Loucy (cell line): ENCODE results near the gene PMEL.
A peak's percentile ranks its signal among the peaks of the same experiment; 100 is the strongest.

Experiments
- H2AFZ ChIP-seq: fragments of 200-600 bp; sonication (generic); 2 replicates; pipeline ENCODE4 v1.6.0; 2016; ENCODE audit warnings: antibody characterized with exemption, mild to moderate bottlenecking, low read length, moderate library complexity
- H3F3A ChIP-seq: fragments of 200-600 bp; 2 replicates; pipeline ENCODE4 v1.6.0; 2016; ENCODE audit warnings: antibody characterized with exemption, low read depth, mild to moderate bottlenecking
- H3K27me3 ChIP-seq: fragments of 200-600 bp; sonication (generic); 2 replicates; pipeline ENCODE4 v1.6.1; 2014; ENCODE audit warnings: low read length, mild to moderate bottlenecking; ENCODE audit not compliant: insufficient read depth, poor library complexity, severe bottlenecking
- H3K36me3 ChIP-seq: fragments of 200-600 bp; sonication (generic); 2 replicates; pipeline ENCODE4 v1.6.1; 2016; ENCODE audit warnings: low read length; ENCODE audit not compliant: insufficient read depth
- H3K4me1 ChIP-seq: fragments of 200-600 bp; sonication (generic); 2 replicates; pipeline ENCODE4 v1.5.1; 2014; ENCODE audit warnings: low read length, mild to moderate bottlenecking; ENCODE audit not compliant: insufficient read depth, poor library complexity, severe bottlenecking
- H3K4me2 ChIP-seq: fragments of 200-600 bp; sonication (generic); 2 replicates; pipeline ENCODE4 v1.6.0; 2014; ENCODE audit warnings: antibody characterized with exemption, low read length, low read depth, mild to moderate bottlenecking; ENCODE audit not compliant: poor library complexity, severe bottlenecking
- H3K4me3 ChIP-seq: fragments of 200-600 bp; sonication (generic); 2 replicates; pipeline ENCODE4 v1.5.1; 2014; ENCODE audit warnings: low read length, mild to moderate bottlenecking, mixed read lengths; ENCODE audit not compliant: poor library complexity, severe bottlenecking
- H3K79me2 ChIP-seq: fragments of 200-600 bp; sonication (generic); 2 replicates; pipeline ENCODE4 v1.6.1; 2014; ENCODE audit warnings: low read length; ENCODE audit not compliant: insufficient read depth
- H3K9ac ChIP-seq: fragments of 200-600 bp; sonication (generic); 2 replicates; pipeline ENCODE4 v1.6.0; 2014; ENCODE audit warnings: mild to moderate bottlenecking, low read depth, low read length, moderate library complexity; ENCODE audit not compliant: poor library complexity, severe bottlenecking
- H3K9me2 ChIP-seq: fragments of 200-600 bp; sonication (generic); replicated peaks from 2 replicates; pipeline ENCODE4 v1.6.1; 2016; ENCODE audit warnings: low read depth, low read length, mixed read lengths
- H3K9me3 ChIP-seq: fragments of 200-600 bp; sonication (generic); 2 replicates; pipeline ENCODE4 v1.6.1; 2014; ENCODE audit warnings: mild to moderate bottlenecking, antibody characterized with exemption, low read length, low read depth; ENCODE audit not compliant: insufficient read depth
- H4K20me1 ChIP-seq: fragments of 200-600 bp; sonication (generic); 2 replicates; pipeline ENCODE4 v1.6.0; 2014; ENCODE audit warnings: antibody characterized with exemption, low read length, mild to moderate bottlenecking; ENCODE audit not compliant: insufficient read depth, poor library complexity, severe bottlenecking
- EZH2phosphoT487 ChIP-seq: fragments of 200-600 bp; IDR thresholded peaks from 2 replicates; pipeline ENCODE4 v1.6.1; 2018; ENCODE audit warnings: antibody characterized with exemption, mild to moderate bottlenecking, moderate library complexity, borderline replicate concordance
- TF ChIP-seq, protein P1 (sequence below): fragments of 200-600 bp; sonication (generic); conservative IDR thresholded peaks from 2 replicates; pipeline ENCODE4 v1.5.1; 2014; ENCODE audit warnings: mild to moderate bottlenecking, antibody characterized with exemption, low read length

The PMEL gene

GRCh38 chr12:55957106-55957859 lies 8.6 kb downstream of the PMEL start:
- Histone ChIP-seq H3K27me3 (no peaks in the 10 kb centered on the region), H3K4me1 (no peaks in the 10 kb centered on the region), H3K4me3 (no peak overlapping the region), H2AFZ (no peak overlapping the region), H3K79me2 (no peaks in the 10 kb centered on the region), H3K9ac (no peak overlapping the region), H4K20me1 (no peaks in the 10 kb centered on the region), H3K9me3 (no peaks in the 10 kb centered on the region), H3F3A (no peaks in the 10 kb centered on the region), H3K36me3 (peaks cover 14% of the 10 kb centered on the region; the same call in 1 of the 2 replicates), H3K9me2 (no peaks in the 10 kb centered on the region), H3K4me2 (no peak overlapping the region)
- no peak for TF ChIP-seq EZH2phosphoT487

DNA sequence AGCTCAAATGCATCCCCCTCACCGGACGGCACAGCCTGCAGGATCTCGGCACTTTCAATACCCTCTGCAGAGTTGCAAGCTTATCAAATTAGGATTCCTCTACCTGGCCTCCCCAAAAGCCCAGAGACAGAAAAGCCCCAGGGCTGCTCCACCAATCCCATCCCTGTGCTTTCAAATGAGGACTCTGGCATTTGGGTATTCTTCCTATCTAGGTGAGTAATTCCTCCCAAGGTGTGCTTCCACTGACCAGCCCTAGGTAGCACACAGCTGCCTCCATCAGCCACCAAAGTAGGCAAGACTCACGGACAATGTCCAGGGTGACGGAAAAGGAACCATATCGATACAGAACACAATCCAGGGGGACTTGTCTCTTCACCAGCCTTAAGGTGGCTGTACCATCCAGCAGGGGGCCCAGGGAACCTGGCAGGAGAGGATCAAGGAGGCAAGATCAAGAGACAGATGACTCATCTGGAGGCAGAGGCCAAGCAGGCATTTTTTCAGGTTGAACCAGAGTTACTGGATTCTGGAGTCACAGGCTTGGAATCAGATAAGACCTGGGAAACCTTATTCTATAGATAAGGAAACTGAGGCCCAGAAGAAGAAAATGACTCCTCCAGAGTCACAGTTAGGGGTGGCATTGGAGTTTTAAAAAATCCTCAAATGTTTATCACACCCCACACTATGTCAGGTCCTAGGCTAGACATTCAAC lies 9.9 kb downstream of the PMEL start:
- Histone ChIP-seq H3K79me2 (no peaks in the 10 kb centered on the region), H2AFZ (no peak overlapping the region), H3K9ac (no peak overlapping the region), H3K27me3 (no peaks in the 10 kb centered on the region), H3K9me3 (no peaks in the 10 kb centered on the region), H3K9me2 (no peaks in the 10 kb centered on the region), H3K4me3 (no peak overlapping the region), H3F3A (no peaks in the 10 kb centered on the region), H3K36me3 (peaks cover 28% of the 10 kb centered on the region; the same call in 1 of the 2 replicates), H4K20me1 (no peaks in the 10 kb centered on the region), H3K4me1 (no peaks in the 10 kb centered on the region), H3K4me2 (no peak overlapping the region)
- TF ChIP-seq EZH2phosphoT487 = no peak
- TF ChIP-seq, protein P1, sequence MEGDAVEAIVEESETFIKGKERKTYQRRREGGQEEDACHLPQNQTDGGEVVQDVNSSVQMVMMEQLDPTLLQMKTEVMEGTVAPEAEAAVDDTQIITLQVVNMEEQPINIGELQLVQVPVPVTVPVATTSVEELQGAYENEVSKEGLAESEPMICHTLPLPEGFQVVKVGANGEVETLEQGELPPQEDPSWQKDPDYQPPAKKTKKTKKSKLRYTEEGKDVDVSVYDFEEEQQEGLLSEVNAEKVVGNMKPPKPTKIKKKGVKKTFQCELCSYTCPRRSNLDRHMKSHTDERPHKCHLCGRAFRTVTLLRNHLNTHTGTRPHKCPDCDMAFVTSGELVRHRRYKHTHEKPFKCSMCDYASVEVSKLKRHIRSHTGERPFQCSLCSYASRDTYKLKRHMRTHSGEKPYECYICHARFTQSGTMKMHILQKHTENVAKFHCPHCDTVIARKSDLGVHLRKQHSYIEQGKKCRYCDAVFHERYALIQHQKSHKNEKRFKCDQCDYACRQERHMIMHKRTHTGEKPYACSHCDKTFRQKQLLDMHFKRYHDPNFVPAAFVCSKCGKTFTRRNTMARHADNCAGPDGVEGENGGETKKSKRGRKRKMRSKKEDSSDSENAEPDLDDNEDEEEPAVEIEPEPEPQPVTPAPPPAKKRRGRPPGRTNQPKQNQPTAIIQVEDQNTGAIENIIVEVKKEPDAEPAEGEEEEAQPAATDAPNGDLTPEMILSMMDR = peak; percentile 66

GRCh38 chr12:55955344-55955743 lies 10.5 kb downstream of the PMEL start:
- Histone ChIP-seq H3K36me3 (peaks cover 28% of the 10 kb centered on the region; the same call in 1 of the 2 replicates), H3K4me1 (no peaks in the 10 kb centered on the region), H3K27me3 (no peaks in the 10 kb centered on the region)

More at GRCh38 chr12:55955344-55955743, 10.5 kb downstream of the PMEL start:
- Histone ChIP-seq H2AFZ (no peak overlapping the region), H3K9me2 (no peaks in the 10 kb centered on the region), H3K4me2 (no peak overlapping the region), H3K4me3 (no peak overlapping the region), H3F3A (no peaks in the 10 kb centered on the region), H3K9me3 (no peaks in the 10 kb centered on the region), H4K20me1 (no peaks in the 10 kb centered on the region), H3K79me2 (no peaks in the 10 kb centered on the region), H3K9ac (no peak overlapping the region)
- TF ChIP-seq, protein P1 = no peak
- TF ChIP-seq EZH2phosphoT487 = no peak
